OCI-LY7 (cell line): Measurements from ENCODE around the gene EHBP1. TPM values are rescaled to one million over a fixed set of nuclear protein-coding genes. Genes with fewer than 3 reads are reported as not detected.
"Not testable (repeated sequence)": the region's sequence is repeated elsewhere in the genome, so short reads cannot be mapped to it uniquely, and the experiment has no call there.

Source experiments
- BruUV-seq: library from RNA; stranded (reverse); fragments of 400-500 nt; replicated peaks from 2 replicates; lab custom pipeline; 2021; lab: Mats Ljungman, UMichigan
- CTCF ChIA-PET: fragments of 300-600 bp; sonication (Branson Sonifier 250); formaldehyde crosslinking; loops from one replicate; lab custom pipeline; 2022; ENCODE audit warnings: antibody characterized with exemption; ENCODE audit not compliant: unreplicated experiment; lab: Charles Lee
- POLR2A ChIA-PET: fragments of 300-600 bp; sonication (Branson Sonifier 250); formaldehyde crosslinking; loops from one replicate; lab custom pipeline; 2022; ENCODE audit warnings: antibody characterized with exemption; lab: Charles Lee
- DNase-seq: peaks from one replicate; pipeline ENCODE4 v3.0.0-alpha.2; 2015; ENCODE audit warnings: low spot score
- H2AFZ ChIP-seq: fragments of 200-600 bp; sonication (generic), shearing (Covaris generic); 2 replicates; pipeline ENCODE4 v1.6.1; 2014; ENCODE audit warnings: mild to moderate bottlenecking, antibody characterized with exemption, low read length, moderate library complexity
- H3K27ac ChIP-seq: fragments of 200-600 bp; sonication (generic); 2 replicates; pipeline ENCODE4 v1.5.1; 2014; ENCODE audit warnings: mixed run types, low read depth, mild to moderate bottlenecking, moderate library complexity, low read length, inconsistent platforms; ENCODE audit not compliant: poor library complexity, severe bottlenecking
- H3K36me3 ChIP-seq: fragments of 200-600 bp; sonication (generic); 2 replicates; pipeline ENCODE4 v1.6.1; 2014; ENCODE audit warnings: mild to moderate bottlenecking, antibody characterized with exemption, low read length, moderate library complexity, mixed read lengths; ENCODE audit not compliant: insufficient read depth
- H3K4me1 ChIP-seq: fragments of 200-600 bp; sonication (generic); 2 replicates; pipeline ENCODE4 v1.5.1; 2014; ENCODE audit warnings: mild to moderate bottlenecking, low read length; ENCODE audit not compliant: insufficient read depth, poor library complexity, severe bottlenecking
- H3K4me2 ChIP-seq: fragments of 200-600 bp; sonication (generic); 2 replicates; pipeline ENCODE4 v1.6.1; 2014; ENCODE audit warnings: mild to moderate bottlenecking, low read length
- H3K4me3 ChIP-seq: fragments of 200-600 bp; sonication (generic); 2 replicates; pipeline ENCODE4 v1.5.1; 2014; ENCODE audit warnings: mild to moderate bottlenecking, low read depth, low read length; ENCODE audit not compliant: poor library complexity, severe bottlenecking
- H3K79me2 ChIP-seq: fragments of 200-600 bp; sonication (generic); 2 replicates; pipeline ENCODE4 v1.6.1; 2016; ENCODE audit warnings: low read depth, mild to moderate bottlenecking, low read length, moderate library complexity, mixed read lengths; ENCODE audit not compliant: insufficient read depth
- H3K9me2 ChIP-seq: fragments of 200-600 bp; sonication (generic); 2 replicates; pipeline ENCODE4 v1.6.1; 2016; ENCODE audit warnings: mild to moderate bottlenecking, low read length, mixed read lengths; ENCODE audit not compliant: insufficient read depth
- H3K9me3 ChIP-seq: fragments of 200-600 bp; sonication (generic); 2 replicates; pipeline ENCODE4 v1.6.1; 2014; ENCODE audit warnings: mild to moderate bottlenecking, mixed run types, low read length, mixed read lengths
- H4K20me1 ChIP-seq: fragments of 200-600 bp; sonication (generic); 2 replicates; pipeline ENCODE4 v1.6.1; 2014; ENCODE audit warnings: mild to moderate bottlenecking, antibody characterized with exemption, low read length, moderate library complexity, mixed read lengths; ENCODE audit not compliant: insufficient read depth
- CTCF ChIP-seq: fragments of 200-600 bp; sonication (generic); conservative IDR thresholded peaks from 2 replicates; pipeline ENCODE4 v1.5.1; 2014; ENCODE audit warnings: mild to moderate bottlenecking, antibody characterized with exemption, low read length, moderate library complexity, mixed read lengths
- EZH2phosphoT487 ChIP-seq: fragments of 200-600 bp; sonication (generic); IDR thresholded peaks from 2 replicates; pipeline ENCODE4 v1.6.1; 2018; ENCODE audit warnings: low read depth, borderline replicate concordance, mild to moderate bottlenecking, mixed run types, antibody characterized with exemption, low read length, moderate library complexity, mixed read lengths
- intact Hi-C: fragments of 100-400 bp; cut with micrococcal nuclease; formaldehyde crosslinking; loops from one replicate; pipeline ENCODE4 v1.10.0; 2022; ENCODE audit not compliant: unreplicated experiment
- total RNA-seq, 2 experiments: library from RNA; depleted of rRNA in 1 of 2; stranded (reverse); fragments of >200 nt in 1 of 2; shearing (Covaris generic) in 1 of 2; gene quantifications; 2 replicates each; pipeline ENCODE4 v1.2.3, GENCODE V29; 2014 to 2022

Gene EHBP1
- total RNA-seq, 2 experiments from 2014 or later = 26.8 to 34.1 TPM

GRCh38 chr2:63015389-63015788 lies 309.9 kb downstream of the EHBP1 start:
- H4K20me1 ChIP-seq = no peaks in the 10 kb centered on the region
- no peaks in the 10 kb centered on the region for H3K79me2 ChIP-seq
- H2AFZ ChIP-seq = no peak overlapping the region
- intact Hi-C loops = no loop called here
- no peaks in the 10 kb centered on the region for H3K36me3 ChIP-seq
- no TSS peak for BruUV-seq
- H3K4me1 ChIP-seq = no peaks in the 10 kb centered on the region
- DNase-seq = no peak
- TF ChIP-seq CTCF (no peak), EZH2phosphoT487 (no peak)
- no peaks in the 10 kb centered on the region for H3K9me2 ChIP-seq
- no peak overlapping the region for H3K4me2 ChIP-seq
- POLR2A ChIA-PET = no interaction called here
- H3K27ac ChIP-seq = no peak overlapping the region
- no peak overlapping the region for H3K4me3 ChIP-seq
- H3K9me3 ChIP-seq = no peaks in the 10 kb centered on the region
- CTCF ChIA-PET = no interaction called here

- H3K9me2 ChIP-seq = no peaks in the 10 kb centered on the region
- H3K36me3 ChIP-seq = no peaks in the 10 kb centered on the region
- TF ChIP-seq EZH2phosphoT487 (no peak), CTCF (no peak)
- POLR2A ChIA-PET = interaction anchor here (0.5 to 0.9 kb wide), 2 partner anchors 11 to 18 kb away, joined by 3 read pairs; no protein-coding TSS in a partner anchor
- no peak overlapping the region for H2AFZ ChIP-seq
- no peaks in the 10 kb centered on the region for H3K9me3 ChIP-seq
- CTCF ChIA-PET = no interaction called here
- no peak overlapping the region for H3K4me3 ChIP-seq
- H3K79me2 ChIP-seq = no peaks in the 10 kb centered on the region
- no TSS peak for BruUV-seq
- intact Hi-C loops = no loop called here
- H4K20me1 ChIP-seq = no peaks in the 10 kb centered on the region
- no peak for DNase-seq
- H3K4me2 ChIP-seq = no peak overlapping the region
- no peak overlapping the region for H3K27ac ChIP-seq
- H3K4me1 ChIP-seq = no peaks in the 10 kb centered on the region
Observed at GRCh38 chr2:63018439-63018838, 312.9 kb downstream of the EHBP1 start.

DNA sequence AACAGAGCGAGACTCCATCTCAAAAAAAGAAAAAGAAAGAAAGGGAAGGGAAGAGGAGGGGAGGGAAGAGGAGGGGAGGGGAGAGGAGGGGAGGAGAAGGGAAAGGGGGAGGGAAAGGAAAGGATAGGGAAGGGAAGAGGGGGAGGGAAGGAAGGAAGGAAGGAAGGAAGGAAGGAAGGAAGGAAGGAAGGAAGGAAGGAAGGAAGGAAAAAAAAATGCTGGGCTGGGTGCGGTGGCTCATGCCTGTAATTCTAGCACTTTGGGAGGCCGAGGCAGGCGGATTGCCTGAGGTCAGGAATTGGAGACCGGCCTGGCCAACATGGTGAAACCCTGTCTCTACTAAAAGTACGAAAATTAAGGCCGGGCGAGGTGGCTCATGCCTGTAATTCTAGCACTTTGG lies 314.2 kb downstream of the EHBP1 start:
- DNase-seq, H3K4me3 ChIP-seq, intact Hi-C loops, H3K79me2 ChIP-seq, H4K20me1 ChIP-seq, H3K27ac ChIP-seq, BruUV-seq, H2AFZ ChIP-seq, H3K4me1 ChIP-seq, CTCF ChIA-PET, H3K36me3 ChIP-seq, POLR2A ChIA-PET, H3K4me2 ChIP-seq, H3K9me3 ChIP-seq, H3K9me2 ChIP-seq: not testable (repeated sequence)
